Natural killer cell (primary cell): ENCODE data around the gene TAPT1. TPM values are rescaled to one million over a fixed set of nuclear protein-coding genes. Genes with fewer than 3 reads are reported as not detected.

Source experiments
- ATAC-seq, 3 donors: fragments of 150-1000 bp in 2 of 3; fragments of 200-7000 bp in 1 of 3; cut with Tn5 transposase; 1 replicate in 1 of 3; 2 replicates in 2 of 3; pipeline ENCODE4 v1.10.0; 2021; ENCODE audit warnings: mild to moderate bottlenecking in 2 of 3, moderate library complexity in 2 of 3
- DNase-seq, 2 donors: peaks; one replicate each; pipeline versions ENCODE4 v3.0.0 to v3.0.0-alpha.2; 2013 to 2021; ENCODE audit warnings: mixed read lengths in 1 of 2
- H3K27ac ChIP-seq: one replicate; pipeline ENCODE4 v1.5.1; 2013; ENCODE audit warnings: mild to moderate bottlenecking, low read length
- H3K27me3 ChIP-seq: one replicate; pipeline ENCODE4 v1.6.1; 2013; ENCODE audit warnings: low read length; ENCODE audit not compliant: control insufficient read depth, insufficient read depth
- H3K36me3 ChIP-seq: one replicate; pipeline ENCODE4 v1.6.1; 2013; ENCODE audit warnings: low read length; ENCODE audit not compliant: control insufficient read depth, insufficient read depth
- H3K4me1 ChIP-seq: one replicate; pipeline ENCODE4 v1.6.1; 2013; ENCODE audit warnings: low read length; ENCODE audit not compliant: control insufficient read depth, insufficient read depth
- H3K4me3 ChIP-seq: one replicate; pipeline ENCODE4 v1.5.1; 2013; ENCODE audit warnings: low read length
- H3K9me3 ChIP-seq: one replicate; pipeline ENCODE4 v1.6.1; 2013; ENCODE audit warnings: low read length; ENCODE audit not compliant: control insufficient read depth, insufficient read depth
- H3K27ac Mint-ChIP-seq, 2 donors: one replicate each; pipeline ENCODE4 v1.8.0; 2022; ENCODE audit warnings: mild to moderate bottlenecking in 2 of 2, mixed read lengths in 2 of 2, moderate library complexity in 1 of 2
- H3K27me3 Mint-ChIP-seq, 2 donors: one replicate each; pipeline ENCODE4 v1.8.0; 2022; ENCODE audit warnings: low read depth in 2 of 2, mixed read lengths in 2 of 2
- H3K36me3 Mint-ChIP-seq: one replicate; pipeline ENCODE4 v1.8.0; 2022; ENCODE audit warnings: mixed read lengths
- H3K4me1 Mint-ChIP-seq, 2 donors: one replicate each; pipeline ENCODE4 v1.8.0; 2022; ENCODE audit warnings: mixed read lengths in 2 of 2
- H3K4me3 Mint-ChIP-seq: one replicate; pipeline ENCODE4 v1.8.0; 2022; ENCODE audit warnings: mild to moderate bottlenecking, moderate library complexity, mixed read lengths
- H3K9me3 Mint-ChIP-seq, 2 donors: one replicate each; pipeline ENCODE4 v1.8.0; 2022; ENCODE audit warnings: mixed read lengths in 2 of 2
- WGBS: methylation state at CpG from one replicate; pipeline ENCODE4 v1.1.7; 2013; ENCODE audit warnings: missing lambda C conversion rate; ENCODE audit not compliant: insufficient coverage; 5-methylcytosine and 5-hydroxymethylcytosine counted together
- intact Hi-C: fragments of 100-400 bp; cut with micrococcal nuclease; formaldehyde crosslinking; loops from one replicate; pipeline ENCODE4 v1.14.2; 2022
- total RNA-seq, 4 donors: library from RNA; stranded (reverse); fragments of 120-200 nt in 1 of 4; gene quantifications; one replicate each; pipeline versions ENCODE4 v1.2.3 to v1.2.4, GENCODE V29; 2013 to 2022
- TF ChIP-seq, protein P1 (sequence below): fragments of 200-600 bp; IDR thresholded peaks from one replicate; pipeline ENCODE4 v1.8.0; 2022; ENCODE audit warnings: antibody characterized with exemption

Gene TAPT1
- total RNA-seq, 3 donors from 2014 or later (not counting 1 experiment from before 2014, with no cell fraction given) = 52.5 to 67.5 (median 52.7) TPM

DNA sequence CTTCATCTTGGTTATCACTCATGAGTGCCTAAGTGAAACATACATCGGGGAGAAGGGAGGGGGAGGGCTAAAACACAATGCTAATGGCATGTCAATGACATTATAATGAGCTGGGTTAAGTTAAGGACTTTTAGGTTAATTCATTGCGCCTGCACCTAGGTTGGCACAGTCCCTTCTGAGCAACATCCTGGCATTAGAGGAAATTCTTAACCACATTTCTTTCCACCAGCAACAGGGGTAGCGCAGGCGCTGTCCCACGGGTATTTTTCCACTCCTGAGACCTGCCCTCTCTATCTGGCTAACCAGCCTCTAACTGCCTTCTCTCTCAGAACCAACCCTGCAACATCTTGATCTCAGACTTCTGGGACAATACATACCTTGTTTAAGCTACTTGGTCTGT lies 103.5 kb downstream of the TAPT1 start:
- TF ChIP-seq, protein P1, sequence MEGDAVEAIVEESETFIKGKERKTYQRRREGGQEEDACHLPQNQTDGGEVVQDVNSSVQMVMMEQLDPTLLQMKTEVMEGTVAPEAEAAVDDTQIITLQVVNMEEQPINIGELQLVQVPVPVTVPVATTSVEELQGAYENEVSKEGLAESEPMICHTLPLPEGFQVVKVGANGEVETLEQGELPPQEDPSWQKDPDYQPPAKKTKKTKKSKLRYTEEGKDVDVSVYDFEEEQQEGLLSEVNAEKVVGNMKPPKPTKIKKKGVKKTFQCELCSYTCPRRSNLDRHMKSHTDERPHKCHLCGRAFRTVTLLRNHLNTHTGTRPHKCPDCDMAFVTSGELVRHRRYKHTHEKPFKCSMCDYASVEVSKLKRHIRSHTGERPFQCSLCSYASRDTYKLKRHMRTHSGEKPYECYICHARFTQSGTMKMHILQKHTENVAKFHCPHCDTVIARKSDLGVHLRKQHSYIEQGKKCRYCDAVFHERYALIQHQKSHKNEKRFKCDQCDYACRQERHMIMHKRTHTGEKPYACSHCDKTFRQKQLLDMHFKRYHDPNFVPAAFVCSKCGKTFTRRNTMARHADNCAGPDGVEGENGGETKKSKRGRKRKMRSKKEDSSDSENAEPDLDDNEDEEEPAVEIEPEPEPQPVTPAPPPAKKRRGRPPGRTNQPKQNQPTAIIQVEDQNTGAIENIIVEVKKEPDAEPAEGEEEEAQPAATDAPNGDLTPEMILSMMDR = no peak
- peak in 1 of 3 donors; percentile 39 for ATAC-seq
- Mint-ChIP-seq H3K4me1 (peaks cover 7 to 17% of the 10 kb centered on the region in 2 donors), H3K27me3 (no peaks in the 10 kb centered on the region), H3K9me3 (no peaks in the 10 kb centered on the region), H3K36me3 (no peaks in the 10 kb centered on the region), H3K27ac (no peak overlapping the region), H3K4me3 (no peak overlapping the region)
- DNase-seq = peak in 1 of 2 donors; percentile 39
- Histone ChIP-seq H3K36me3 (no peaks in the 10 kb centered on the region), H3K27me3 (no peaks in the 10 kb centered on the region), H3K4me1 (peaks cover 14% of the 10 kb centered on the region), H3K4me3 (no peak overlapping the region), H3K9me3 (no peaks in the 10 kb centered on the region), H3K27ac (no peak overlapping the region)
- intact Hi-C loops = no loop called here
- WGBS = 7% methylated on average over 5 of the region's 5 CpGs

GRCh38 chr4:16122308-16122711 lies 104.0 kb downstream of the TAPT1 start:
- 54% methylated on average over 4 of the region's 4 CpGs for WGBS
- Mint-ChIP-seq H3K27ac (no peak overlapping the region), H3K9me3 (no peaks in the 10 kb centered on the region), H3K4me1 (peaks cover 7 to 17% of the 10 kb centered on the region in 2 donors), H3K27me3 (peaks cover 0 to under 1% of the 10 kb centered on the region in 2 donors), H3K36me3 (no peaks in the 10 kb centered on the region), H3K4me3 (no peak overlapping the region)
- no peaks in the 10 kb centered on the region for H3K27me3 ChIP-seq
- TF ChIP-seq, protein P1 = no peak
- no peaks in the 10 kb centered on the region for H3K9me3 ChIP-seq
- intact Hi-C loops = no loop called here
- ATAC-seq (no peak), DNase-seq (no peak)
- H3K4me3 ChIP-seq = no peak overlapping the region
- no peak overlapping the region for H3K27ac ChIP-seq
- H3K36me3 ChIP-seq = no peaks in the 10 kb centered on the region
- peaks cover 14% of the 10 kb centered on the region for H3K4me1 ChIP-seq

GRCh38 chr4:16120720-16121119 lies 105.6 kb downstream of the TAPT1 start:
- WGBS = 79% methylated on average over 4 of the region's 4 CpGs
- H3K36me3 ChIP-seq = no peaks in the 10 kb centered on the region
- Mint-ChIP-seq H3K27me3 (peaks cover 0 to 14% of the 10 kb centered on the region in 2 donors), H3K4me3 (no peak overlapping the region), H3K9me3 (no peaks in the 10 kb centered on the region), H3K4me1 (peaks cover 7 to 15% of the 10 kb centered on the region in 2 donors), H3K27ac (no peak overlapping the region), H3K36me3 (no peaks in the 10 kb centered on the region)
- TF ChIP-seq, protein P1 = no peak
- H3K27me3 ChIP-seq = no peaks in the 10 kb centered on the region
- intact Hi-C loops = no loop called here
- H3K27ac ChIP-seq = no peak overlapping the region
- no peaks in the 10 kb centered on the region for H3K9me3 ChIP-seq
- H3K4me1 ChIP-seq = peaks cover 14% of the 10 kb centered on the region
- DNase-seq (no peak), ATAC-seq (peak in 1 of 3 donors; percentile 28)
- H3K4me3 ChIP-seq = no peak overlapping the region

DNA sequence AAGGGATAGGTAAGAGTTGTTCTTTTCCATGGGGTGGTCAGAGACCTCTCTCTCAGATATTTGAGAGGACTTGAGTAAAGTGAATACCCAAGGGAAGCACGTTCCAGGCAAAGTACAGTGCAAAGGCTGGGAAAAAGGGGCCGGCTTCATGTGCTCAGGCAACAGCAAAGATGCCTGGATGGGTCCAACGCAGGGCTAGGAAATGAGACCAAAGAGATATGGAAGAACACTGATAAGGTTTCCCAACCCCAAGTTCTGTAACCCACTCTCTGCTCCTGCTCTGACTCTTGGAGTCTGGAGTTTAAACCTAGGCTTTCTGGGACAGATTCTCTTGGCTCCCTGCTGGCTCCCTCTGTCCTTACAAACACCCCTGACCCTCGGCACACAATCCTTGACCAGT lies 106.3 kb downstream of the TAPT1 start:
- H3K9me3 Mint-ChIP-seq = no peaks in the 10 kb centered on the region
- H3K36me3 ChIP-seq = no peaks in the 10 kb centered on the region
- no peaks in the 10 kb centered on the region for H3K27me3 ChIP-seq
- no peak for ATAC-seq
- H3K27ac ChIP-seq = no peak overlapping the region
- H3K4me1 ChIP-seq = peaks cover 11% of the 10 kb centered on the region
- peaks cover 7 to 13% of the 10 kb centered on the region in 2 donors for H3K4me1 Mint-ChIP-seq
- no peak overlapping the region for H3K27ac Mint-ChIP-seq
- H3K9me3 ChIP-seq = no peaks in the 10 kb centered on the region
- no peak for DNase-seq
- no peaks in the 10 kb centered on the region for H3K36me3 Mint-ChIP-seq
- WGBS = 70% methylated on average over 4 of the region's 4 CpGs
- TF ChIP-seq, protein P1 = no peak
- intact Hi-C loops = no loop called here
- H3K4me3 ChIP-seq = no peak overlapping the region
- H3K27me3 Mint-ChIP-seq = peaks cover 1 to 15% of the 10 kb centered on the region in 2 donors
- no peak overlapping the region for H3K4me3 Mint-ChIP-seq
